Endodermal cell (in vitro differentiated cells): ENCODE data around the gene SLC39A3. TPM values are rescaled to one million over a fixed set of nuclear protein-coding genes. Genes with fewer than 3 reads are reported as not detected.

Source experiments
- DNase-seq: peaks from one replicate; pipeline ENCODE4 v3.0.0-alpha.2; 2017
- H3K27ac ChIP-seq: 2 replicates; pipeline ENCODE4 v1.5.1; 2013; ENCODE audit warnings: mild to moderate bottlenecking, low read depth, low read length, moderate library complexity
- H3K27me3 ChIP-seq: 2 replicates; pipeline ENCODE4 v1.6.1; 2013; ENCODE audit warnings: mild to moderate bottlenecking, low read length, moderate library complexity; ENCODE audit not compliant: insufficient read depth, control insufficient read depth, poor library complexity, severe bottlenecking
- H3K36me3 ChIP-seq: 2 replicates; pipeline ENCODE4 v1.7.0; 2013; ENCODE audit warnings: mild to moderate bottlenecking, low read length, moderate library complexity; ENCODE audit not compliant: control insufficient read depth, insufficient read depth
- H3K4me1 ChIP-seq: one replicate; pipeline ENCODE4 v1.7.0; 2013; ENCODE audit warnings: low read length; ENCODE audit not compliant: control insufficient read depth, insufficient read depth
- H3K4me3 ChIP-seq: 2 replicates; pipeline ENCODE4 v1.5.1; 2013; ENCODE audit warnings: mild to moderate bottlenecking, low read length, moderate library complexity
- H3K9ac ChIP-seq: 2 replicates; pipeline ENCODE4 v1.6.1; 2013; ENCODE audit warnings: mild to moderate bottlenecking, low read length, moderate library complexity; ENCODE audit not compliant: poor library complexity, severe bottlenecking; ENCODE audit errors: extremely low read depth
- H3K9me3 ChIP-seq: 2 replicates; pipeline ENCODE4 v1.6.1; 2013; ENCODE audit warnings: mild to moderate bottlenecking, low read length, moderate library complexity; ENCODE audit not compliant: control insufficient read depth
- H3K27ac Mint-ChIP-seq: 2 replicates; pipeline ENCODE4 v1.8.0; 2020; ENCODE audit warnings: mixed read lengths
- H3K27me3 Mint-ChIP-seq: 2 replicates; pipeline ENCODE4 v1.8.0; 2021; ENCODE audit warnings: mild to moderate bottlenecking, mixed read lengths; ENCODE audit not compliant: insufficient read depth
- H3K36me3 Mint-ChIP-seq: 2 replicates; pipeline ENCODE4 v1.8.0; 2020; ENCODE audit warnings: low read depth, mixed read lengths
- H3K4me1 Mint-ChIP-seq: 2 replicates; pipeline ENCODE4 v1.8.0; 2020; ENCODE audit warnings: mixed read lengths
- H3K4me3 Mint-ChIP-seq: 2 replicates; pipeline ENCODE4 v1.8.0; 2020; ENCODE audit warnings: mild to moderate bottlenecking, moderate library complexity, mixed read lengths
- H3K9me3 Mint-ChIP-seq: 2 replicates; pipeline ENCODE4 v1.8.0; 2020; ENCODE audit warnings: mild to moderate bottlenecking, mixed read lengths
- CTCF ChIP-seq: fragments of 200-600 bp; sonication (generic); conservative IDR thresholded peaks from 2 replicates; pipeline ENCODE4 v1.5.0; 2021; ENCODE audit warnings: antibody characterized with exemption, mild to moderate bottlenecking
- WGBS, 2 experiments: methylation state at CpG; one replicate each; pipeline versions ENCODE4 v1.1.5 to v1.1.7; 2013; ENCODE audit warnings: missing lambda C conversion rate in 2 of 2, mixed read lengths in 1 of 2; ENCODE audit not compliant: insufficient coverage in 1 of 2, insufficient read length in 1 of 2; 5-methylcytosine and 5-hydroxymethylcytosine counted together
- total RNA-seq, 2 donors: library from RNA; stranded (reverse); fragmentation: NEBNext Ultra II Directional in 1 of 2; extraction: Animal tissue kit (Norgen Biotek cat#: 25700) in 1 of 2; gene quantifications; 2 replicates in 1 of 2; 3 replicates in 1 of 2; pipeline ENCODE4 v1.2.1, GENCODE V29; 2021

SLC39A3 gene
- total RNA-seq, 2 donors from 2014 or later: 25.3 to 28.6 TPM

- Histone ChIP-seq H3K36me3 (no peaks in the 10 kb centered on the region), H3K4me3 (no peak overlapping the region), H3K27me3 (peaks cover 10% of the 10 kb centered on the region), H3K9ac (no peak overlapping the region), H3K9me3 (peaks cover 7% of the 10 kb centered on the region), H3K4me1 (no peaks in the 10 kb centered on the region), H3K27ac (no peak overlapping the region)
- no peak for DNase-seq
- Mint-ChIP-seq H3K9me3 (peaks cover 11% of the 10 kb centered on the region), H3K27ac (no peak overlapping the region), H3K36me3 (peaks cover 13% of the 10 kb centered on the region), H3K4me1 (peaks cover 4% of the 10 kb centered on the region), H3K4me3 (no peak overlapping the region), H3K27me3 (peaks cover 16% of the 10 kb centered on the region)
- TF ChIP-seq CTCF: no peak
- WGBS, 2 experiments: 93 to 95% methylated on average over 9 to 50 of the region's 52 CpGs
Measured at GRCh38 chr19:2717638-2718541, 21.9 kb downstream of the SLC39A3 start.

DNA sequence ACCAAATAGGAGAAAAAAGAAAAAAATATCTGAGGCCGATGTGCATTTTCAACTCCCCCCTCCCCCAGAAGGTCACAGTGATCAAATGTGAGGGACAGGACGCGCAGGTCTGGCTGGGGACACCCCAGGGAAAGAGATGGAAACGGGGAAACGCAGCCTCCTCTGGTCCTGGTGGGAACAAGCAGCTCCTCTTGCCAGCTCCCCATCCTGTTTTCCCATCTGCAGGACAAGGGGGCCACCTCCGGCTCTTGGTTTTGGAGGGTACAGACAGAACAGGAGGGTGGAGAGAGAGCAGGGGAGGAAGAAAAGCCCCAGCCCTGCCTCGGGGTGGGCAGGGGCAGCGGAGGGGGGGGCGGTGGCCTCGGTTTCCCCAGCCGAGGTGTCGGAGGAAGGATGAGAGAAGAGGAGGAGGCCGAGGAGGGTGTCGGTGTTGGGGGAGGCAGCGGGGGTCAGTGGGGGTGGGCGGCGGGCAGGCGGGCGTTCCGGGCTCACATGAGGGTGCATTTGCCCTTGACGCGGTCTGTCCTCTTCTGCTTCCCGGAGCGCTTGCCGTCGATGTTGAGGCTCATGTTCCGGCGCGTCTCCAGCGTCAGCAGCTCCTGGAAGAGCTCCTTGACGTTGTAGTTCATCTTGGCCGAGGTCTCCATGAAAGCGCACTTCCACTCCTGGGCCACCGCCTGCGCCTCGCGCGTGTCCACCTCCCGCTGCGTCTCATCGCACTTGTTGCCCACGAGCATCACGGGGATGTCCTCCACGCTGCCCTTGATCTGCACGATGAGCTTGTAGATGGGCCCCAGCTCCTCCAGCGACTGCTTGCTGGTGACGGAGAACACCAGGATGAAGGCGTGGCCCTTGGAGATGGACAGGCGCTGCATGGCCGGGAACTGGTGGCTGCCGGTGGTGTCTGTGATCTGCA lies 22.8 kb downstream of the SLC39A3 start:
- H3K27me3 Mint-ChIP-seq: peaks cover 13% of the 10 kb centered on the region
- no peak overlapping the region for H3K9ac ChIP-seq
- no peak overlapping the region for H3K4me3 Mint-ChIP-seq
- H3K9me3 ChIP-seq: peaks cover 7% of the 10 kb centered on the region
- TF ChIP-seq CTCF: no peak
- H3K27me3 ChIP-seq: peaks cover 4% of the 10 kb centered on the region
- H3K27ac ChIP-seq: no peak overlapping the region
- peaks cover 13% of the 10 kb centered on the region for H3K36me3 Mint-ChIP-seq
- 93 to 96% methylated on average over 28 to 51 of the region's 51 CpGs for WGBS, 2 experiments
- H3K4me3 ChIP-seq: no peak overlapping the region
- peaks cover 11% of the 10 kb centered on the region for H3K9me3 Mint-ChIP-seq
- H3K4me1 ChIP-seq: no peaks in the 10 kb centered on the region
- no peak overlapping the region for H3K27ac Mint-ChIP-seq
- H3K36me3 ChIP-seq: no peaks in the 10 kb centered on the region
- peaks cover 4% of the 10 kb centered on the region for H3K4me1 Mint-ChIP-seq
- no peak for DNase-seq

DNA sequence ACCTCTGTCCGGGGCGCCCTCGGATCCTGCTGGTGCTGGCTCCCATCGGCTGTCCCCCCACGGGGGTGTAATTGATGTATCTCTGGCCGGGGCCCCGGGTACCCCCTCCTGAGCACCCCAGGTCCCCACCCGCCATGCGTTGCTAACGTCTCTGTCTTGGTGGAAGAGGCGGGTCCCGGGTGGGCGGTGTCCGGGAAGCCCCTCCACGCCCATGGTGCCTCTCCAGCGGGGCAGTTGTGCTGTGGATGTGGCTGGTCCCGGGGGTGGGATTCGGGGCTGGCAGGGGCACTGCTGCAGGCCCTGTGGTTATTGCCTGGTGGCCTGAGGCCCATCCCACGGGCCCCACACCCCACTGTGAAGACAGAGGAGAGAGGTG lies 23.6 kb downstream of the SLC39A3 start:
- Mint-ChIP-seq H3K27me3 (peaks cover 11% of the 10 kb centered on the region), H3K27ac (no peak overlapping the region), H3K36me3 (peaks cover 13% of the 10 kb centered on the region), H3K4me3 (no peak overlapping the region), H3K4me1 (peaks cover 4% of the 10 kb centered on the region), H3K9me3 (peaks cover 11% of the 10 kb centered on the region)
- Histone ChIP-seq H3K9me3 (peaks cover 7% of the 10 kb centered on the region), H3K4me3 (no peak overlapping the region), H3K27ac (no peak overlapping the region), H3K9ac (no peak overlapping the region), H3K27me3 (no peaks in the 10 kb centered on the region), H3K36me3 (no peaks in the 10 kb centered on the region), H3K4me1 (no peaks in the 10 kb centered on the region)
- no peak for TF ChIP-seq CTCF
- no peak for DNase-seq
- WGBS, 2 experiments: 92 to 94% methylated on average over 12 to 19 of the region's 19 CpGs
